GM04503 (cell line): ENCODE measurements around the gene LENG1.
A peak's percentile ranks its signal among the peaks of the same experiment; 100 is the strongest.
"Not testable (repeated sequence)": the region's sequence is repeated elsewhere in the genome, so short reads cannot be mapped to it uniquely, and the experiment has no call there.

Source experiments
- DNase-seq: peaks from one replicate; pipeline ENCODE4 v3.0.0-alpha.2; 2012; ENCODE audit warnings: low read depth

LENG1 gene

GRCh38 chr19:54189735-54190502 is 30.4 kb upstream of the LENG1 start:
- DNase-seq, result peak; percentile 98

- DNase-seq, result no peak
Measured at GRCh38 chr19:54189145-54189734, 29.7 kb upstream of the LENG1 start, which contains the start of gene MBOAT7. Gene MBOAT7 (minus strand): TSS chr19:54189580. CDS start chr19:54188508, 1,072 bp downstream.

DNA sequence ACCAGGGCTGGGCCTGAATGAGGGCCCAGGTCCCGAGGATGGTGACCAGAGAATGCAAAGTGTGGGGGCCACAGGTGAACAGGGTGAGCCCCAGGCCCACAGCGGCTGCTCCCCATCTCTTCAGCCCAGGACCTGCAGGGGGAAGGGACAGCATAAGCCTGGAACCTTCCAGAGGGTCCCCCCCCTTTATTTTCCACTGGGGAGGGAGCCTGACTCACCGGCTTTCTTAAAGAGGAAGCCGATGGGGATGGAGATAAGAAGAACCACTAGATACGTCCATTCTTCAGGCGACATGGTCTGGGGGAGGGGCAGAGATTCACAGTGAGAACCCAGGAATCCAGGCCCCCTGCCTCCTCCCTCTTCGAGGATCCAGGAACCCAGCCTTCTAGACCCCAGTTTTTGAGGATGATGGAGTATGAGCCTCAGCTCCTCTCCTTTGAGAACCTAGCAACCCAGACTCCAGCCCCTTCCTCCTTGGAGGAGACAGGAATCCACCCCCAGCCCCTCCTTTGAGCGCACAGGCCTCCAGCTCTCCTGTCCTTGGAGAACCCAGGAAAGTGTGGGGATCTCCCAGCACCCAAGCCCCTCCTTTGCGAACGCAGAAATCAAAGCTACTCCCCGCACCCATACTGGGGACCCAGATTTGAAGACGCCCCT is 28.8 kb upstream of the LENG1 start:
- DNase-seq, result no peak

DNA sequence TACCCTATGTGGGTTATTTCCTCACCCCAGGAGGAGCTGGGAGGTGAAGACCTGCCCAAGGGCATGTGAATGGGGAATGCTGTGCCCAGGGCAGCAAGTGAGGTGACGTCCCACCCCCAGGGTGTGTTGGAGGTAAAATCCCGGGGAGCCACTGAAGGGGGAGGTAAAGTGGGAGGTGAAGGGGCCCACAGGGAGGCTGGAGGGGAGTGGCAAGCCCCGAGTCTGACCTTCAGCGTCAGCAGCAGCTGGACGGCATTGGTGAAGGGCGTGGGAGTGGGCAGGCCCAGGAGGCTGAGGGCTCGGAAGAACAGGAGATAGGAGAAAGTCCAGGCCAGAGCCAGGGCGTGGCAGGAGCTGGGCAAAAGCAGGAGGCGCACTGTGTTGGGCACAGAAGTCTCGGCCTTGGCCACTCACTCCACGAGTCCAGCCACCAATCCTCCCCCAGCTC is 27.4 kb upstream of the LENG1 start:
- DNase-seq, result no peak

GRCh38 chr19:54186351-54186750 is 26.8 kb upstream of the LENG1 start:
- no peak for DNase-seq

GRCh38 chr19:54183431-54183830 is 23.9 kb upstream of the LENG1 start:
- no peak for DNase-seq

DNA sequence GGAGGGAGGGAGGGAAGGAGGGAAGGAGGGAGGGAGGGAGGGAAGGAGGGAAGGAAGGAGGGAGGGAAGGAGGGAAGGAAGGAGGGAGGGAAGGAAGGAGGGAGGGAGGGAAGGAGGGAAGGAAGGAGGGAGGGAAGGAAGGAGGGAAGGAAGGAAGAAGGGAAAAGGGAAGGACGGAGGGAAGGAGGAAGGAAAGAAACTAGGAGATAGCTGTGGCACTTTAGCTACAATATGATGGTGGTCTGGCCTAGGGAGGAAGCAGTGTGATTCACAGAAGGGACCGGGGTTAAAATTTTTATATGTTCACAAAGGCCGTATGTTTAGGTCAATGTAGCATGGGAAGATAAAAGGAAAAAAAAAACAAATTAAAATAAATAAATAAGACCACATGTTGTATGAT is 22.4 kb upstream of the LENG1 start:
- DNase-seq, result not testable (repeated sequence)

DNA sequence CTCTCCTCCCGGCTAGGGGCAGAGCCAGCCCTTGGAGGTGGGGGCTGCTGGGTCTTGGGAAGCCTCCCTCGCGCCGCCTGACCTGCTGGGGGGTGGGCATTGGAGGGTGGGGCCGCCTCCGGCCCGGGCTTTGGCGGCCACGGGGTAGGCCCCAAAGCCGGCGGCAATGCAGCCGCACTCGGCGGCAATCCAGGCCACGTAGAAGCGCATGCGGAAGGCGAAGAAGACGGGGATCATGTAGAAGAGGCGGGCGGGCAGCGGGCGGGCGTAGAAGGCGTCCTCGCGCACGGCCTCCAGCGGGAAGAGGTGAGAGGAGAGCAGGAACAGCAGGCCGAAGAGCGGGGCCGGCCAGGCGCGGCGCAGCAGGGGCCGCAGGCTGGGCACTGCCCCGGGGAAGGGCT is 21.2 kb upstream of the LENG1 start:
- DNase-seq, result no peak

GRCh38 chr19:54179921-54180461 is 20.5 kb upstream of the LENG1 start:
- DNase-seq, result no peak

DNA sequence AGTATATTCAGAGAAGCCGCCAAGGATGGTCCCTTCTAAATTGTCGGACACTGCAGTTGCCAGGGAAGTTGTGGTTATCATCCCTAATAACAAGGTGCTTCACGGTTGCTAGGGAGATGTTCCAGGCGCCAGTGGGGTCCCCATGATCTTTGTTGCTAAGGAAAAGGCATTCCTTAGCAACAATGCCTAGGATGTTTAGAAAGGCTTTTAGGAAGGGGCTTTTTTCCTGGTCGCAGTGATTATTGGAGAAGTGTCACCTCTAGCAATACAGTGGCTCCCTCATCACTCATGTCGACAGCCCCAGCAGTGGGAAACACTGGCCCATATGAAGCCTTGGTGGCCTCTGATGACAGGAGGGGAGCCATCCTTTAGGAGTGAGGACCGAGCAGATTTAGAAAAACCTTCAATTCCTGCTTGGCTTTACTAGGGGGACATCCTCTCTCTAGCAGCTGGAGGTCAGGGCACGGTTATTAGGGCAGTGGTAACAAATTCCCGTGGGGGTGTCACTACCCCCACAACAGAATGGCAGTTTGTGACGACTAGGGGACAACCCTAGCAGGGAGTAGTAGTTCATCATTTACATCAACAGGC is 19.8 kb upstream of the LENG1 start:
- no peak for DNase-seq

- DNase-seq, result no peak
Measured at GRCh38 chr19:54178581-54179261, 19.2 kb upstream of the LENG1 start.

DNA sequence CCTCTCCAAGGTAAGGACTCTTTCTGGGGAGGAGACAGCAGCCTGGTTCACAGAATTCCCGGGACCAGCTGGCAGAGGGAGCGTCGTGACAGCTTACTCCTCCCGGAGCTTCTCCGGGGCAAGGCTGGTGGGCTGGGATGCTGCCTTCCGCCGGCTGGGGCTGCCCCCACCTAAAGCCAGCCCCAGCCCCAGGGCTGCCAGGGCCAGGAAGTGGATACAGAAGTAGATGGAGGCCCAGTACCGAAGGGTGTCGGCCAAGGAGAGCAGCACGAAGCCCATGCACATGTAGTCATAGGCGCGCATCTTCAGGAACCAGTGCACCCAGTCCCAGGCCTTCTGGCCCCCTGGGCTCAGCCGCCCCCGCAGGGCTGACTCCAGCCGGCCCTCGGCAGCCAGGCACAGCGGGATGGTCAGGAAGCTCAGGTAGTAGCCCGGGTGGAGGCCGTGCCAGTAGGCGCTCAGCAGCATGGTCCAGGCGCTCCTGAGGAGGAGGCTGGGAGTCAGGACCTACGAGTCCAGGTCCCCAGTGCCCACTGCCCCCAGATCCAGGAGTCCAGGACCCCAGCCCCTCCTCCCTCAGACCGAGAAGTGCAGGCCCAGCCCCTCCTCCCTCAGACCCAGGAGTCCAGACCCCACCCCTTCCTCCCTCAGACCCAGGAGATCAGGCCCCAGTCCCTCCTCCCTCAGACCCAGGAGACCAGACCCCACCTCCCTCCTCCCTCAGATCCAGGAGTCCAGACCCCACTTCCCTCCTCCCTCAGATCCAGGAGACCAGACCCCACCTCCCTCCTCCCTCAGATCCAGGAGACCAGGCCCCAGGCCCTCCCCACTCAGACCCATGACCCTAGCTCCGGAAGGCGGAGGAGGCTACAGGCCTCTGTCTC is 14.7 kb upstream of the LENG1 start:
- DNase-seq, result no peak

- DNase-seq, result no peak
Measured at GRCh38 chr19:54173359-54173699, 13.8 kb upstream of the LENG1 start.

- no peak for DNase-seq
Measured at GRCh38 chr19:54172471-54173358, 13.2 kb upstream of the LENG1 start, which contains the start of gene TMC4. Gene TMC4 (minus strand): TSS chr19:54173160. CDS start chr19:54173117, 43 bp downstream.

- DNase-seq, result not testable (repeated sequence)
Measured at GRCh38 chr19:54171736-54172431, 12.4 kb upstream of the LENG1 start.

DNA sequence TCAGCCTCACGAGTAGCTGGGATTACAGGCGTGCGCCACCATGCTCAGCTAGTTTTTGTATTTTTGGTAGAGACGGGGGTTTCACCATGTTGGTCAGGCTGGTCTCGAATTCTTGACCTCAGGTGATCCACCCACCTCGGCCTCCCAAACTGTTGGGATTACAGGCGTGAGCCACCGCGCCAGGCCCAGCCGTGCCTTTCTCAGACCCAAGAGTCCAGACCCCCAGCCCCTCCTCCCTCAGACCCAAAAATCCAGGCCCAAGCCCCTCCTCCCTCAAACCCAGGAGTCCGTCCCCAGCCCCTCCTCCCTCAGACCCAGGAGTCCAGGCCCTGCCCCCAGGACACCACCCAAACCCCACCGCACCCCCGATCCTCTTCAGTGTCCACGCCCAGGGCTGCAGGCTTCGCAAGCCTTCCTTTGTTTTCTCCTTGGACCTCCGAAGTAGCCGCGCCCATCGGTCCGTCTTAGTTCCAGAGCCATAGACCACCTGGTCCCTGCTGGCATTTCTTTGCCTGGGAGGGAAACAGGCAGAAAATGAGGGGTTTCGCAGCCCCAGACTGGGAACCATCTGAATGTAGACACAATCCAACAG is 9.7 kb upstream of the LENG1 start:
- DNase-seq, result no peak

DNA sequence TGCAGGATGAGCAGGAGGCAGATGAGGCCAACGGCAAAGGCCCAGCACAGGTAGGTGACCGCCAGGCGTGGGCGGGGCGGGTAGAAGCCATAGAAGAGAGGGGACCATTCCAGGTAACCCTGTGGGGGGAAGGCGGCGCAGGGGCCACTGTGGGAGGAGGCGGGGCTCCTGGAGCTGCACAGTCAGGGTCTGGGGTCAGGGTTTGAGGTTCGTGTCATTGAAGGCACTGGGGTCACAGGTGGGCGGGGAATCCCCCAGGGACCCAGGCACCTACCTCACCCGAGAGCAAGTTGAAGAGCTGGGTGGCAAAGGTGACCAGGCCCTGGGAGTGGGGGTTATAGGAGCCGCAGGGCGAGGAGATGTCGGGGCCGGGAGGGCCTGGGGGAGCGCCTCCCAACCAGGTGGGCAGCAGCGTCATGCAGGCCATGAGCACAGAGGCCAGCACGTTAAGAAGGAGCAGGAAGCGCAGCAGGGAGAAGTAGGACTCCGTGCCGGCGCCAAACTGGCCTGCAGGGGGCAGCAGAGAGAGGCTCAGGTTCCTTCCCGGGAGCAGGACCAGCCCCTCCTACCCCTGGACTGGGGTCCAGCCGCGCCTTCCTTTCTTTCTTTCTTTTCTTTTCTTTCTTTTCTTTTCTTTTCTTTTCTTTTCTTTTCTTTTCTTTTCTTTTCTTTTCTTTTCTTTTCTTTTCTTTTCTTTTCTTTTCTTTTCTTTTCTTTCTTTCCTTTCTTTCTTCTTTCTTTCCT is 8.8 kb upstream of the LENG1 start:
- peak; percentile 20 for DNase-seq

- no peak for DNase-seq
Measured at GRCh38 chr19:54165222-54165621, 5.7 kb upstream of the LENG1 start.
